HL-60/S4 (cell line): Measurements from ENCODE around the gene G2E3.
"Not testable (repeated sequence)": the region's sequence is repeated elsewhere in the genome, so short reads cannot be mapped to it uniquely, and the experiment has no call there.

Experiments used
- in situ Hi-C: fragments of 300-500 bp; cut with MboI; formaldehyde crosslinking; loops from 2 replicates; pipeline ENCODE4 v1.14.3; 2022; ENCODE audit warnings: low sequenced_read_pairs

Gene G2E3

GRCh38 chr14:30560581-30560980 is 1.6 kb downstream of the G2E3 start:
- in situ Hi-C loops, result no loop called here

- in situ Hi-C loops, result no loop called here
Observed at GRCh38 chr14:30564235-30564867, 5.4 kb downstream of the G2E3 start.

GRCh38 chr14:30564868-30565248 is 5.9 kb downstream of the G2E3 start:
- in situ Hi-C loops, result no loop called here

GRCh38 chr14:30569216-30569902 is 10.4 kb downstream of the G2E3 start:
- in situ Hi-C loops, result no loop called here

- in situ Hi-C loops, result no loop called here
Observed at GRCh38 chr14:30569903-30570226, 10.9 kb downstream of the G2E3 start.

GRCh38 chr14:30572237-30572636 is 13.3 kb downstream of the G2E3 start:
- in situ Hi-C loops, result no loop called here

- in situ Hi-C loops, result no loop called here
Observed at GRCh38 chr14:30572771-30573170, 13.8 kb downstream of the G2E3 start.

GRCh38 chr14:30573226-30573814 is 14.4 kb downstream of the G2E3 start:
- in situ Hi-C loops, result no loop called here

GRCh38 chr14:30573966-30574365 is 15.0 kb downstream of the G2E3 start:
- in situ Hi-C loops, result no loop called here

GRCh38 chr14:30574777-30575176 is 15.8 kb downstream of the G2E3 start:
- in situ Hi-C loops, result not testable (repeated sequence)

- in situ Hi-C loops, result not testable (repeated sequence)
Observed at GRCh38 chr14:30576333-30576732, 17.4 kb downstream of the G2E3 start.

- in situ Hi-C loops, result no loop called here
Observed at GRCh38 chr14:30580616-30581282, 21.8 kb downstream of the G2E3 start.

- in situ Hi-C loops, result no loop called here
Observed at GRCh38 chr14:30581283-30581625, 22.3 kb downstream of the G2E3 start.

- in situ Hi-C loops, result no loop called here
Observed at GRCh38 chr14:30582376-30582775, 23.4 kb downstream of the G2E3 start.

GRCh38 chr14:30584058-30584630 is 25.2 kb downstream of the G2E3 start:
- in situ Hi-C loops, result no loop called here

- in situ Hi-C loops, result no loop called here
Observed at GRCh38 chr14:30585204-30585603, 26.2 kb downstream of the G2E3 start.

GRCh38 chr14:30587141-30587540 is 28.2 kb downstream of the G2E3 start:
- in situ Hi-C loops, result no loop called here

GRCh38 chr14:30588873-30589272 is 29.9 kb downstream of the G2E3 start:
- in situ Hi-C loops, result no loop called here

- in situ Hi-C loops, result no loop called here
Observed at GRCh38 chr14:30596935-30597334, 38.0 kb downstream of the G2E3 start.

- in situ Hi-C loops, result no loop called here
Observed at GRCh38 chr14:30597504-30597903, 38.5 kb downstream of the G2E3 start.
